GM18870 (cell line): Measurements from ENCODE around the gene STPG2.

Experiments used
- ATAC-seq: cut with Tn5 transposase; IDR thresholded peaks from one replicate; pipeline ENCODE4 v1.9.1; 2021; ENCODE audit warnings: moderate library complexity; ENCODE audit not compliant: unreplicated experiment

Gene STPG2

GRCh38 chr4:97525236-97525635, 618.0 kb downstream of the STPG2 start:
- ATAC-seq: no peak

DNA sequence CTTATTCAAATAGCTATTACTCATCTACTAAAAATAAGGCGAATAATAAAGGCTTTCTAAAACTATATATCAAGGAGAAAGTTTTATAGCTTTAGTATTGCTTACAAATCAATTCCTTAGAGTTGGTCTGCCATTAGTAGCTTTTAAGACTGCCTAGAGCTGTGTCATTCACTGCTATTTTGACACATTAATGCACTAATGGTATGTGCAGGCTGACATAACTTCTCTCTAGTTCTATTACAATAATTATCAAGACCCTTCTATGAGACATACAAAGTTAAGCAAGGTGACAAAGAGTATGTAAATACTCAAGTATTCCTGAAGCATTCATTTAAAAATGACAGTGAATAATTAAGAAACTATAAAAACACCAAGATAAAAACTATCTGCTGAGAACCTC, 625.3 kb downstream of the STPG2 start:
- ATAC-seq: no peak

DNA sequence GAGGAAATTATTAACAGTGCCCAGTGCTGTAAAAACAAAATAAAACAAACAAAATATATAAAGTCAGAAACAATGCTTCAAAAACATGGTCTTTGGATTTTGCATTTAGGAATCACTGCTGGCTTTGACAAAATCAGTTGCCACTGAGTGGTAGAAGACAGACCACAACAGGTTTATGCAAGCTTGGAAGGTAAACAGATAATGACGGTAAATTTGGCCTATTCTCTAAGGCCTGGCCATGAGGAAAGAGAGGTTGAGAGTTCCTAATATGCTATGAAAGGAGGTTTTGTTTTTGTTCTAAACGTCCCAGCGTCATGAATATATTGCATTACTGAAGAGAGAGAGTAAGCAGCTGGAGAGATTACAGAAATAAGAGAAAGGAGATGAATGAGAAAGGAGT, 629.4 kb downstream of the STPG2 start:
- no peak for ATAC-seq
